A549 (cell line): Measurements from ENCODE around the gene TRABD2A. TPM values are rescaled to one million over a fixed set of nuclear protein-coding genes. Genes with fewer than 3 reads are reported as not detected.

Source experiments
- ATAC-seq, 2 experiments: fragments of 200-7000 bp in 1 of 2; fragments of >200 bp in 1 of 2; cut with Nextera tagmentation in 1 of 2; cut with Tn5 transposase in 1 of 2; 3 replicates each; pipeline versions ENCODE4 v1.8.0 to v1.9.1; 2018 to 2020; ENCODE audit warnings: mild to moderate bottlenecking in 1 of 2, moderate library complexity in 1 of 2
- CTCF ChIA-PET: fragments of 300-600 bp; sonication (Branson Sonifier 250); formaldehyde crosslinking; extraction: SDS; loops from one replicate; lab custom pipeline; 2021; ENCODE audit warnings: antibody characterized with exemption, inconsistent platforms; lab: Yijun Ruan, JAX
- POLR2A ChIA-PET: fragments of 350-600 bp; formaldehyde crosslinking; extraction: SDS; loops from one replicate; lab custom pipeline; 2021; ENCODE audit warnings: antibody characterized with exemption, inconsistent platforms; lab: Yijun Ruan, JAX
- DNase-seq, 2 experiments: peaks; one replicate each; pipeline versions ENCODE4 v3.0.0 to v3.0.0-alpha.2; 2011 to 2016; ENCODE audit warnings: low read depth in 1 of 2, low spot score in 1 of 2
- FAIRE-seq: peaks from 2 replicates; lab custom pipeline; 2011; peaks lifted over from hg19 to GRCh38; lab: Jason Lieb, UNC
- H3K27ac ChIP-seq, 2 experiments: fragments of >200 bp; sonication (Bioruptor Twin); formaldehyde crosslinking; 3 replicates each; pipeline ENCODE4 v1.5.1; 2016 to 2017
- H3K4me1 ChIP-seq: fragments of >200 bp; sonication (Bioruptor Twin); formaldehyde crosslinking; 3 replicates; pipeline ENCODE4 v1.6.1; 2016
- H3K4me2 ChIP-seq: fragments of >200 bp; sonication (Bioruptor Twin); formaldehyde crosslinking; 3 replicates; pipeline ENCODE4 v1.6.1; 2016
- H3K4me3 ChIP-seq: fragments of >200 bp; sonication (Bioruptor Twin); formaldehyde crosslinking; 3 replicates; pipeline ENCODE4 v1.5.1; 2016
- H3K9me3 ChIP-seq: fragments of >200 bp; sonication (Bioruptor Twin); formaldehyde crosslinking; 3 replicates; pipeline ENCODE4 v1.6.1; 2016
- ATOH8 ChIP-seq: fragments of 250-450 bp; sonication (Bioruptor Pico); IDR thresholded peaks from 2 replicates; pipeline ENCODE4 v1.5.0; 2020; ENCODE audit warnings: low read depth, mild to moderate bottlenecking, moderate library complexity
- CHD4 ChIP-seq: fragments of 200-600 bp; sonication (generic); IDR thresholded peaks from 2 replicates; pipeline ENCODE4 v1.6.1; 2016; ENCODE audit warnings: antibody characterized with exemption, mild to moderate bottlenecking, borderline replicate concordance
- EHF ChIP-seq: fragments of 250-450 bp; sonication (Bioruptor Pico); IDR thresholded peaks from 2 replicates; pipeline ENCODE4 v1.5.0; 2020; ENCODE audit warnings: mild to moderate bottlenecking
- ELK1 ChIP-seq: fragments of 150-350 bp; IDR thresholded peaks from 2 replicates; pipeline ENCODE4 v1.6.1; 2014; ENCODE audit warnings: low read depth, mild to moderate bottlenecking, low read length
- EP300 ChIP-seq, 2 experiments: fragments of >200 bp; sonication (Bioruptor Twin); formaldehyde crosslinking; IDR thresholded peaks; 2 replicates in 1 of 2; 3 replicates in 1 of 2; pipeline ENCODE4 v1.6.1; 2016 to 2017
- FOSB ChIP-seq: fragments of 250-450 bp; sonication (Bioruptor Pico); IDR thresholded peaks from 2 replicates; pipeline ENCODE4 v1.5.0; 2020; ENCODE audit warnings: mild to moderate bottlenecking, moderate library complexity
- HOXB13 ChIP-seq: fragments of 250-450 bp; sonication (Bioruptor Pico); IDR thresholded peaks from 2 replicates; pipeline ENCODE4 v1.5.0; 2020; ENCODE audit warnings: low read depth, mild to moderate bottlenecking, moderate library complexity
- JUN ChIP-seq, 2 experiments: fragments of >200 bp; sonication (Bioruptor Twin); formaldehyde crosslinking; IDR thresholded peaks; 2 replicates in 1 of 2; 3 replicates in 1 of 2; pipeline ENCODE4 v1.6.1; 2016 to 2017
- JUNB ChIP-seq: fragments of >200 bp; sonication (Bioruptor Twin); formaldehyde crosslinking; IDR thresholded peaks from 2 replicates; pipeline ENCODE4 v1.6.1; 2016
- KDM5A ChIP-seq: fragments of 200-600 bp; sonication (generic); IDR thresholded peaks from 2 replicates; pipeline ENCODE4 v1.6.1; 2016; ENCODE audit warnings: antibody characterized with exemption, mild to moderate bottlenecking
- MAFK ChIP-seq: fragments of 450-650 bp; IDR thresholded peaks from 2 replicates; pipeline ENCODE4 v1.6.1; 2014; ENCODE audit not compliant: partially characterized antibody
- NFE2L2 ChIP-seq: fragments of 150-350 bp; conservative IDR thresholded peaks from 2 replicates; pipeline ENCODE4 v1.6.1; 2014; ENCODE audit warnings: low read length
- POLR2A ChIP-seq: IDR thresholded peaks from 2 replicates; pipeline ENCODE4 v1.6.1; 2012; ENCODE audit warnings: mild to moderate bottlenecking, low read length
- RAD21 ChIP-seq, 2 experiments: fragments of >200 bp in 1 of 2; sonication (Bioruptor Twin) in 1 of 2; formaldehyde crosslinking in 1 of 2; IDR thresholded peaks in 1 of 2; conservative IDR thresholded peaks in 1 of 2; 2 replicates in 1 of 2; 3 replicates in 1 of 2; pipeline ENCODE4 v1.6.1; 2012 to 2018; ENCODE audit warnings: inconsistent platforms in 1 of 2
- RNF2 ChIP-seq: fragments of 200-600 bp; sonication (generic); IDR thresholded peaks from 2 replicates; pipeline ENCODE4 v1.6.1; 2016; ENCODE audit warnings: low read depth, mild to moderate bottlenecking, antibody characterized with exemption, moderate library complexity, borderline replicate concordance
- SMC3 ChIP-seq: fragments of >200 bp; sonication (Bioruptor Twin); formaldehyde crosslinking; IDR thresholded peaks from 3 replicates; pipeline ENCODE4 v1.6.1; 2018; ENCODE audit warnings: inconsistent platforms
- TP53 ChIP-seq: fragments of 250-450 bp; sonication (Bioruptor Pico); IDR thresholded peaks from 2 replicates; pipeline ENCODE4 v1.5.0; 2021; ENCODE audit warnings: mild to moderate bottlenecking, moderate library complexity
- ZC3H11A ChIP-seq: fragments of 450-650 bp; IDR thresholded peaks from 2 replicates; pipeline ENCODE4 v1.6.1; 2014; ENCODE audit warnings: antibody characterized with exemption, mild to moderate bottlenecking
- WGBS: methylation state at CpG from one replicate; pipeline ENCODE4 v1.1.6; 2017; ENCODE audit errors: missing lambda C conversion rate; 5-methylcytosine and 5-hydroxymethylcytosine counted together
- polyA plus RNA-seq, 4 experiments: library from polyadenylated mRNA; depleted of rRNA in 3 of 4; stranded (reverse); fragments of >200 nt; fragmentation: RNase III in 1 of 4; extraction: RNeasy Plus Mini Kit Qiagen cat#74134 plus additional on column Dnase treatment in 1 of 4; gene quantifications; 2 replicates in 3 of 4; 3 replicates in 1 of 4; pipeline ENCODE4 v1.2.3, GENCODE V29; 2011 to 2017
- TF ChIP-seq, protein P1 (sequence below): fragments of 450-650 bp; IDR thresholded peaks from 2 replicates; pipeline ENCODE4 v1.6.1; 2014; ENCODE audit warnings: antibody characterized with exemption
- TF ChIP-seq, protein P2 (sequence below): IDR thresholded peaks from 2 replicates; pipeline ENCODE4 v1.6.1; 2012; ENCODE audit warnings: low read depth, borderline replicate concordance
- TF ChIP-seq, protein P3 (sequence below): fragments of 200-600 bp; sonication (generic); IDR thresholded peaks from 2 replicates; pipeline ENCODE4 v1.6.1; 2016; ENCODE audit warnings: antibody characterized with exemption, mild to moderate bottlenecking, moderate library complexity

Gene TRABD2A
- polyA plus RNA-seq, 2 of the 4 experiments (the other 2 are of a cell fraction), result 6.1 to 7.1 TPM

GRCh38 chr2:84904717-84905174 is 23.9 kb upstream of the TRABD2A start:
- Histone ChIP-seq H3K9me3 (no peaks in the 10 kb centered on the region), H3K27ac (peak overlapping the region; percentile 89 to 97), H3K4me1 (peaks cover 16% of the 10 kb centered on the region), H3K4me3 (peak overlapping the region; percentile 87), H3K4me2 (peak overlapping the region; percentile 92)
- DNase-seq (peak in 1 of 2 experiments; percentile 80), ATAC-seq (peak; percentile 27 to 56; a peak in 5 of 6 replicates), FAIRE-seq (no peak)
- POLR2A ChIA-PET, result interaction anchor here (0.6 to 5.2 kb wide), 10 partner anchors 9 to 98 kb away, joined by 3 to 131 read pairs (median 4); no protein-coding TSS in a partner anchor
- CTCF ChIA-PET, result interaction anchor here (0.9 to 9.9 kb wide), 3 partner anchors 15 to 23 kb away, joined by 4 to 178 read pairs (median 8); no protein-coding TSS in a partner anchor
- WGBS, result 2% methylated on average over 21 of the region's 21 CpGs
- TF ChIP-seq EP300 (IDR thresholded peaks at IDR 0.05) (0 out of 5 replicates have a peak, but pooled peaks of 1 of the 2 experiments have one; percentile 4), FOSB (CRISPR knock-in tag) (no peak), POLR2A (peak; percentile 56)

GRCh38 chr2:84904151-84904550 is 23.3 kb upstream of the TRABD2A start:
- WGBS, result 87% methylated on average over 9 of the region's 9 CpGs
- Histone ChIP-seq H3K9me3 (no peaks in the 10 kb centered on the region), H3K27ac (peak overlapping the region; percentile 89 to 97), H3K4me2 (peak overlapping the region; percentile 92), H3K4me1 (peaks cover 16% of the 10 kb centered on the region), H3K4me3 (peak overlapping the region; percentile 87; the same call in 2 of the 3 replicates)
- DNase-seq (no peak), FAIRE-seq (no peak), ATAC-seq (no peak)
- ChIA-PET CTCF (interaction anchor here (0.6 to 9.9 kb wide), 4 partner anchors 14 to 836 kb away, joined by 3 to 178 read pairs (median 6); no protein-coding TSS in a partner anchor), POLR2A (interaction anchor here (0.6 to 5.2 kb wide), 4 partner anchors 13 to 533 kb away, joined by 3 to 131 read pairs (median 51); no protein-coding TSS in a partner anchor)
- TF ChIP-seq JUNB (no peak), HOXB13 (CRISPR knock-in tag) (no peak), RAD21 (conservative IDR thresholded peaks at IDR 0.05 in 1 of 2, IDR thresholded peaks at IDR 0.05 in 1 of 2) (no peak), RNF2 (no peak), MAFK (no peak), ZC3H11A (no peak), NFE2L2 (no peak), SMC3 (no peak), JUN (IDR thresholded peaks at IDR 0.05) (no peak), KDM5A (no peak), EHF (no peak)
- TF ChIP-seq, protein P1, sequence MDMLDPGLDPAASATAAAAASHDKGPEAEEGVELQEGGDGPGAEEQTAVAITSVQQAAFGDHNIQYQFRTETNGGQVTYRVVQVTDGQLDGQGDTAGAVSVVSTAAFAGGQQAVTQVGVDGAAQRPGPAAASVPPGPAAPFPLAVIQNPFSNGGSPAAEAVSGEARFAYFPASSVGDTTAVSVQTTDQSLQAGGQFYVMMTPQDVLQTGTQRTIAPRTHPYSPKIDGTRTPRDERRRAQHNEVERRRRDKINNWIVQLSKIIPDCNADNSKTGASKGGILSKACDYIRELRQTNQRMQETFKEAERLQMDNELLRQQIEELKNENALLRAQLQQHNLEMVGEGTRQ, result no peak
- TF ChIP-seq, protein P2, sequence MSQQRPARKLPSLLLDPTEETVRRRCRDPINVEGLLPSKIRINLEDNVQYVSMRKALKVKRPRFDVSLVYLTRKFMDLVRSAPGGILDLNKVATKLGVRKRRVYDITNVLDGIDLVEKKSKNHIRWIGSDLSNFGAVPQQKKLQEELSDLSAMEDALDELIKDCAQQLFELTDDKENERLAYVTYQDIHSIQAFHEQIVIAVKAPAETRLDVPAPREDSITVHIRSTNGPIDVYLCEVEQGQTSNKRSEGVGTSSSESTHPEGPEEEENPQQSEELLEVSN, result no peak
- TF ChIP-seq, protein P3, sequence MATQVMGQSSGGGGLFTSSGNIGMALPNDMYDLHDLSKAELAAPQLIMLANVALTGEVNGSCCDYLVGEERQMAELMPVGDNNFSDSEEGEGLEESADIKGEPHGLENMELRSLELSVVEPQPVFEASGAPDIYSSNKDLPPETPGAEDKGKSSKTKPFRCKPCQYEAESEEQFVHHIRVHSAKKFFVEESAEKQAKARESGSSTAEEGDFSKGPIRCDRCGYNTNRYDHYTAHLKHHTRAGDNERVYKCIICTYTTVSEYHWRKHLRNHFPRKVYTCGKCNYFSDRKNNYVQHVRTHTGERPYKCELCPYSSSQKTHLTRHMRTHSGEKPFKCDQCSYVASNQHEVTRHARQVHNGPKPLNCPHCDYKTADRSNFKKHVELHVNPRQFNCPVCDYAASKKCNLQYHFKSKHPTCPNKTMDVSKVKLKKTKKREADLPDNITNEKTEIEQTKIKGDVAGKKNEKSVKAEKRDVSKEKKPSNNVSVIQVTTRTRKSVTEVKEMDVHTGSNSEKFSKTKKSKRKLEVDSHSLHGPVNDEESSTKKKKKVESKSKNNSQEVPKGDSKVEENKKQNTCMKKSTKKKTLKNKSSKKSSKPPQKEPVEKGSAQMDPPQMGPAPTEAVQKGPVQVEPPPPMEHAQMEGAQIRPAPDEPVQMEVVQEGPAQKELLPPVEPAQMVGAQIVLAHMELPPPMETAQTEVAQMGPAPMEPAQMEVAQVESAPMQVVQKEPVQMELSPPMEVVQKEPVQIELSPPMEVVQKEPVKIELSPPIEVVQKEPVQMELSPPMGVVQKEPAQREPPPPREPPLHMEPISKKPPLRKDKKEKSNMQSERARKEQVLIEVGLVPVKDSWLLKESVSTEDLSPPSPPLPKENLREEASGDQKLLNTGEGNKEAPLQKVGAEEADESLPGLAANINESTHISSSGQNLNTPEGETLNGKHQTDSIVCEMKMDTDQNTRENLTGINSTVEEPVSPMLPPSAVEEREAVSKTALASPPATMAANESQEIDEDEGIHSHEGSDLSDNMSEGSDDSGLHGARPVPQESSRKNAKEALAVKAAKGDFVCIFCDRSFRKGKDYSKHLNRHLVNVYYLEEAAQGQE, result no peak

GRCh38 chr2:84902526-84902925 is 21.6 kb upstream of the TRABD2A start:
- Histone ChIP-seq H3K27ac (no peak overlapping the region), H3K4me3 (no peak overlapping the region), H3K4me1 (peaks cover 20% of the 10 kb centered on the region), H3K9me3 (no peaks in the 10 kb centered on the region), H3K4me2 (no peak overlapping the region)
- FAIRE-seq, result no peak
- CTCF ChIA-PET, result interaction anchor here (1.4 to 9.9 kb wide), 3 partner anchors 11 to 20 kb away, joined by 3 to 178 read pairs (median 9); no protein-coding TSS in a partner anchor
- ATAC-seq, result no peak
- POLR2A ChIA-PET, result no interaction called here
- 85% methylated on average over 4 of the region's 4 CpGs for WGBS
- no peak for DNase-seq
- TF ChIP-seq CHD4, result no peak
- no peak for TF ChIP-seq ATOH8 (CRISPR knock-in tag)
- TF ChIP-seq, protein P3, result no peak
- no peak for TF ChIP-seq ELK1
- TF ChIP-seq TP53 (CRISPR knock-in tag), result no peak
- TF ChIP-seq NFE2L2, result no peak
